Endometrial microvascular endothelial cells (primary cell): ENCODE results near the gene ACSF3. TPM values are rescaled to one million over a fixed set of nuclear protein-coding genes. Genes with fewer than 3 reads are reported as not detected.

Experiments
- in situ Hi-C: cut with HindIII; loops from 2 replicates; pipeline ENCODE4 v1.10.0; 2017; ENCODE audit warnings: low sequenced_read_pairs, low pct_unique_long_range_greater_than_20kb; ENCODE audit errors: inconsistent ontology term
- total RNA-seq: library from RNA; depleted of rRNA; stranded (reverse); fragments of >200 nt; gene quantifications from one replicate; pipeline ENCODE4 v1.2.3, GENCODE V29; 2015; ENCODE audit errors: inconsistent ontology term

The ACSF3 gene
- total RNA-seq, 1 donor from 2014 or later = 29.0 TPM

- in situ Hi-C loops = no loop called here
Measured at GRCh38 chr16:89137666-89138512, 44.2 kb downstream of the ACSF3 start.

DNA sequence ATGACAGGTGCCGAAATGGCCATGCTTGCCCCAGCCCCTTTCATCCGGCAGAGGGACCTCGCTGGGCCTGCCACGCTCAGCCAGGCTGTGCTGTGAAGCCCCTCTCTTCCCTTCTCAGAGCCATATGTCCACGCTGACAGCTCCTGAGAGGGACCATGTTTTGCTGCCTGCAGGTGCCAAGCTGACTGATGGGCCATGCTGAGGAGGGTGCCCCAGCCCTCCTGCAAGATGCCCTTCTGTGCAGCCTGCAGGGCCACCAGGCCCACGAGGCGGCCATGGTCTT is 44.8 kb downstream of the ACSF3 start:
- in situ Hi-C loops = no loop called here

GRCh38 chr16:89138843-89139520 is 45.3 kb downstream of the ACSF3 start:
- in situ Hi-C loops = no loop called here

DNA sequence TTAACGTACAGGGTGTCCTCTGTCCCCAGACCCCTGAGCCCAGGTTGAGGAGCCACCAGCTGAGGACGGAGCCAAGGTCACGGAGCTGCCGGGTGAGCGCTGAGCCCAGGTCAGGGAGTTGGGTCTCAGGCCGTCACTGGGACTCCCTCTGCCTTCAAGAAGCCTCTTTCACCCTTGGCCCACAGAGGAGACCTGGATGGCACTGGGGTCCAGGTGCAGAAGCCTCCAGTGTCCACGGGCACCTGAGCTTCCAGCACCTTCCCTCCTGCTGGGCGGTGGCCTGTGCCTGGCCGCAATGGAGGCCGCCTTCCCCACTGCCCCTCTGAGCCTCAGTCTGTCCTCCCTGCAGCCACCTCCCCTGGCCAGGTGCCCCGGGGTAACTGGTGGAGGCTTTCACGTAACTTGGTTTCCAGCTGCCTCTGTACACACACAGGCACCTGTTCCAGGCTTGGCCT is 46.3 kb downstream of the ACSF3 start:
- in situ Hi-C loops = no loop called here

DNA sequence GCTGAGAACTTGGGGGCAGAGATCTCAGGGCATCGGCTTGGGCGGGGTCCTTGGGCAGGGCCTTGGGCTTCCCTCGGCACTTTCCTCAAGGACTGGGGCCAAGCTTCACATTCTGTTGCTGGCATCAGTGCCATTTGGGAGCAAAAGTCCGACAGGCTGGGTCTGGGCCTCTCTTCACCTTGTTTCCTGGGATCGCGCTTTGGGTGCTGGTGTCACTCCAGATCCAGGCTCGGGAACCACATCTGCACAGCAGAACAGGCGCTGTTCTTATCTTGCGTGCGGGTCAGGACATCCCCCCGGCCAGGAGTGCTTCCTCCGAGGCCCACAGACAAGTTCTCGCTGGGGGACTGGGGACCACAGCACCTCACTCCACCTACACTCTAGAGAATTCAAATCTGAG is 46.7 kb downstream of the ACSF3 start:
- in situ Hi-C loops = no loop called here

- in situ Hi-C loops = no loop called here
Measured at GRCh38 chr16:89140981-89141883, 47.6 kb downstream of the ACSF3 start.

DNA sequence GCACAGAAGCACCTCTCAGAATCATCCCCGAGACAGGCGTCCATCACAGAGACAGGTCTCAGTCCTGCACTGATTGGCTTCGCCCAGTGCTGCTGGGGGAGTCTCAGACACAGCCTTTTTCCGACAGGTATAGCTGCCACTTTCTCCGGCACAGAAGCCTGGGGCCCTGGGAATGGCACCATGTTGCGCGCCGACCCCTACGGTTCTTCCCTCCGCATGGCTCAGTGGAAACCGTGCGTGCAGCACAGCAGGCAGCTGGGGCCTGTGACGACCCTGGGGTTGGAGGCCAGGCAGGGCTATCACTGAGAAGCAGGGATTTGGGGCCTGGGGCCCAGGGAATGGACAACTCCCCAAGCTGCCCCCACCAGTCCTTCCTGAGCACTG is 48.2 kb downstream of the ACSF3 start:
- in situ Hi-C loops = no loop called here

- in situ Hi-C loops = no loop called here
Measured at GRCh38 chr16:89142474-89143195, 49.0 kb downstream of the ACSF3 start.

DNA sequence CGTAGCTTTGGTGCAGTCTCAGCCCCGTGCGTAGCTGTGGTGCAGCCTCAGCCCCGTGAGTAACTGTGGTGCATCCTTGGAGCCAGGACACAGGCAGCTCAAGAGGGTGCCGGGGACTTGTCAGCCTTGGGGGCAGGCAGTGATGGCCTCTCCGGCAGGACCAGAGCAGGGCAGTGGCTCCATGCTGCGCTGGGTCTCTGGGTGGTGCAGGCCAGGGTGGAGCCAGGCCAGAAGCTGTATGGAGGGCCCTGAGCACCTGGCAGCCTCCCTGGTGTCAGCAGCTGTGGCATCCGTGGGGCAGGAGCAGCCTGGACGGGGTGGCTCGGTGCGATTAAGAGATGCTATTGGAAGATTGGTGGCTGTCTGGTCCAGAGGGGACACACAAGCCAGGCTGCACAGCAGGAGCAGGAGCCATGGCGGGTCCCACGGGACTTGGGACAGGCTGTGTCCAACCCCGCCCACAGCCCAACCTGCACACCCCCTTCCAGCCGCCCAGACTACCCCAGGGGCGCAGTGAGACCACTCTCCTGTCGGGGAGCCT is 49.6 kb downstream of the ACSF3 start:
- in situ Hi-C loops = no loop called here

DNA sequence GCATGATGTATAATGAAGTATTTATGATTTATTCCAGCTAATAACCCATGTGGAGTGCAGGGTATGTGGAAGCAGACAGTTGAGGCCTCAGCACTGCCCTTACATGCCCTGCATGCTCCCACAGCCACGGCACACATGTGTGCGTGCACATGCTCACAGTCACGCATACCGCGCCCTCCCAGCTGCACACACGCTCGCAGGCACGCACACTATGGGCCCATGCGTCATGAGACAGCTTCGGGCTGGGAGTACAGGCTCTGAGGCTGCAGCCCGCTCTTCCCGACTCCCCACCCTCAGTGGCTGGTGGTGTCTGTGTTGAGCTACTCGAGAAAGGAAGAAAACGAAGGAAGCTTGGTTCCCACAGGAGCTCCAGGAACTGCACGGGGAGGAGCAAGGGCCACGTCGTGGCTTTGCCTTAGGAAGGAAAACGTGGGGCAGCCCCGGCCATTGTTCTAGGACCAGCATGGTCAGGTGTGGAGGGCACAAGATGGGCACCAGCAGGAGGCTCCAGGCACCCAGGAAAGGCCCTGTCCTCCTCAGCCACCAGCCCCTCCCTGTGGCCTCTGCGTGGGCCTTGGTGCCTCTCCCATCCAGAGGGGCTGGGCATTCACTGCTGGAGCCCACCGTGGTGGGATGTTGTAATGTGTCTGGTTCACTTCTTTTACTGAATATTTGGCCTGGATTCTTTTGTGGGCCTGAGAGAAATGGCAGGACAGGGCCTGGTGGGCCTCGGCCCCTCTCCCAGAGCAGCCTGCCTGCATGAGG is 50.4 kb downstream of the ACSF3 start:
- in situ Hi-C loops = no loop called here

DNA sequence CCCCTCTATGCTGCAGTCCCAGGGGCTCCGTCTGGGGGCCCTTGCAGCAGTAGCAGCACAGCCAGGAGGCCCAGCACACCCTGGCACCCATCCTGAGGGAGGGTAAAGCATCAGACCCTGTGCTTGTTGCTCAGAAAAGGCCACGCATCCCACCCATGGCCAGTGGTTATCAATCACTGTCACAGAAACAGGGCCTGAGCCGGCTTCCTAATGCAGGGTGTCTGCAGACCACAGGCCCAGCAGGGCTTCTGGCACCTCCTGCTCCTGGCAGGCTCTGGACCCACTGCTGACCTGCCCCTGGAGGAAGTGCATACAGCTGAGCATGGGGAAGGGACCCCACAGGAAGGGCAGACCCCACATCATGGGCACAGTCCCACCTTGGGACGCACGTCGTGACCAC is 51.0 kb downstream of the ACSF3 start:
- in situ Hi-C loops = no loop called here

- in situ Hi-C loops = no loop called here
Measured at GRCh38 chr16:89145406-89146161, 51.9 kb downstream of the ACSF3 start.

GRCh38 chr16:89146211-89147005 is 52.8 kb downstream of the ACSF3 start:
- in situ Hi-C loops = no loop called here

GRCh38 chr16:89147085-89147817 is 53.6 kb downstream of the ACSF3 start:
- in situ Hi-C loops = no loop called here

GRCh38 chr16:89149386-89149785 is 55.7 kb downstream of the ACSF3 start:
- in situ Hi-C loops = no loop called here
